PFSK-1 (cell line): ENCODE results near the gene NDUFAF2.

ENCODE experiments used
- REST ChIP-seq, 2 experiments: IDR thresholded peaks; 2 replicates each; pipeline versions ENCODE4 v1.6.1 to v1.8.0; 2011 to 2012; ENCODE audit warnings: low read depth in 2 of 2, low read length in 2 of 2, control low read depth in 1 of 2, inconsistent platforms in 1 of 2, mild to moderate bottlenecking in 1 of 2, moderate library complexity in 1 of 2; ENCODE audit not compliant: insufficient read depth in 1 of 2
- SIN3A ChIP-seq: IDR thresholded peaks from 2 replicates; pipeline ENCODE4 v1.6.1; 2012; ENCODE audit warnings: mild to moderate bottlenecking, low read length, moderate library complexity, borderline replicate concordance; ENCODE audit not compliant: insufficient read depth

- TF ChIP-seq REST (IDR thresholded peaks at IDR 0.05; ENCODE audit: insufficient read depth in 1 of 2, low read depth in 2 of 2, low read length in 2 of 2) (no peak), SIN3A (no peak)
Measured at GRCh38 chr5:61029456-61030162, 84.6 kb downstream of the NDUFAF2 start.
